Stimulated activated CD4-positive, alpha-beta T cell treated with anti-CD3 and anti-CD28 coated beads, TNF-alpha, amount 100 ng/mL, for 24 hours (primary cell): ENCODE data around the gene ABCG1.

Experiments used
- DNase-seq, 3 experiments: peaks; one replicate each; pipeline ENCODE4 v3.0.0-alpha.2; 2020; ENCODE audit warnings: low read depth in 3 of 3

ABCG1 gene

DNA sequence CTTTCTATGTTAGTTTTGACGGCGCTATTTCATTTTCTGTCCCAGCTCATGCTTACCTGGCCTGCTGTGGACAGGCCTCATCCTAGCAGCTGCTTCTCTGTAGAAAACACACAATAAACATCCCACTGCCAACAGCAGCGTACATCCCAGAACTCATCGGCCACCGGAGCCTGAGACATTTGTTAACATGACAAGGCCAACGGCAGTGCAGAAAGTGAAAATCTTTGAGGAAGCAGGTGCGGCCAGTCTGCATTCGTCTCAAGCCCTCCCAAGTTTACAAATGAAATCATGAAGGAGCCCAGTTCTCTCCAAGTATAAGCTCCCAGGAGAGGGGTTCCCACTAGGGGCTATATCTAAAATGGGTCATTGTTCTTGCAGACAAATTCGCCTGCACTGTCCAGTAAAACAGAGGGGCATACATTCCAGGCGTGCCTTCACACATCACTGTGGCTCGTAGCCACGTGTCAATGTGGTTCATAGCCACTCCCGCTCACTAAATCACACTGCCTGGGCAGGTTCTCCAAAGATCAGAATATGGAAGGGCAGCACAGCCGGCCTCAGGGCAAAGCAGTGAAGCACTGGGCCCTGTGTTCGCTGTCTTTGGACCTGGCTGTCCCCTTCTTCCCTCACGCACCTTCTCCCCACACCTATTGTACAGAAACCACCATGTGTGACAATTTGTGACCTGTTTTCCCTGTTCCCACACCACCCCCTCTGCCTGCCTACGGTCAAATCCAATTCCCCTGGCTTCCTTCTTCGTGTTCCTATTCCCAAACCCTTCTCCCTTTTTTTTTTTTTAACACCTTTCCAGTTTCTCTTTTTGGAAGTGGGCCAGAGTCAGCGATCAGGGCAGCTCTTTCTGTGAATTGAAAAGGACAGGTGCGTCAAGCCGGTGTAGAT is 27.0 kb upstream of the ABCG1 start:
- no peak for DNase-seq

DNA sequence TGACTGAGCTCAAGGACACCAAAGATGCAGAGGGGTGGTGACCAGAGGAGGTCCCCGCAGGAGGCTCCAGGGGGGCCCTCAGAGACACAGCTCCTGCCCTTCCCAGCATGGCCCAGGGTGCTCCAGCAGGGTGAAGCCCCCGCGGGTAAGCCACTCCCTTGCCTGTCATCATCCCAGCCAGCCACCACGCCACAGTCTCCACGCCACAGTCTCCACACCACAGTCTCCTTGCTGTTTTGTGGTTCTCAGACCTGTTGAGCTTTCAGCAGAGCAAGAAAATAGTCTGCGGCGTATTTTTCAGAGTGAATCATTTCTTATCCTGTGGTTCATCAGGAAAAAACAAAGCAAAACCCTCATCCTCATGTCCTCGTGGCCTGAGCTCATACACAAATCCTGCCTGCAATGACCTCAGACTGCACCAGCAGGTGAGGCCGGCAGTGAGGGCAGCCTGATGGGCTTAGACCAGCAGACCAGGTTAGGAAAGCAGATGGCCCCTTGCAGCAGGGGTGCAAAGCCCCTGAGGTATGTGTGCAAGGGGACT is 25.7 kb upstream of the ABCG1 start:
- peak in 1 of 3 experiments; percentile 57 for DNase-seq

DNA sequence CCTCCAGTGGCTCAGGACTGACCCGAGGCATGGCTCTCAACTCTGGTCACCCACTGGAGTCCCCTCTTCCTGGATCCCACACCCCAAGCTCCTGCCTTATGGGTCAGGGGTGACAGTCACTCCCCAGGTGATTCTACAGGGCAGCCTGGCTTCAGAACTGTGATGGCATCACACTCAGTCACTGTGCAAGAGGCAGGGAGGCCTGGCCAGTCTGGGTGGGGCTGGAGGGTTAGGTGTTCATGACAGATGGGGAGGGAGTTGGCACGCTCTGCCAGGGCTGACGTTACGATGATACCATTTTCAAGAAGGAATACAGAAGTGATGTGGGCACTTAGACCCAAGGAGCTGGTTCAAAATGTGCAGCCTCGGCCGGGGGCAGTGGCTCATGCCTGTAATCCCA is 25.2 kb upstream of the ABCG1 start:
- DNase-seq: no peak

DNA sequence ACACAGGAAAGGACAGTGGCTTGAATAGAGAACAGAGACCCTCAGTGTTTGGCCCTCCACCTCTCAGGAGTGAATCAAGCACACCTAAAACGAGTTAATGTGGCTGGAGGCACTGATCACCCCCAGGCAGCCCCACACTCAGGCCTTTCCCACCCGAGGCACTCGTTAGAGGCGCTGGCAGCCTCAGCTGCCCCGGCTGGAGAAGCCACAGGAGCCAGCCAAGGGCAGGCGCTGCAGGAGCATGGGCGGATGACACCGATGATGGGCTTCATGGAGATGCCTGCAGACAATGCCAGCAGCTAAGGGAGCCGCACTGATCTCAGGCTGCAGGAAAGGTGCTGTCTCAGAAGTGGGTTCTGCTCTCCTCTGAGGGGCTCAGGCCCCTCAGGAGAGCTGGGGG is 24.1 kb upstream of the ABCG1 start:
- DNase-seq: no peak

DNA sequence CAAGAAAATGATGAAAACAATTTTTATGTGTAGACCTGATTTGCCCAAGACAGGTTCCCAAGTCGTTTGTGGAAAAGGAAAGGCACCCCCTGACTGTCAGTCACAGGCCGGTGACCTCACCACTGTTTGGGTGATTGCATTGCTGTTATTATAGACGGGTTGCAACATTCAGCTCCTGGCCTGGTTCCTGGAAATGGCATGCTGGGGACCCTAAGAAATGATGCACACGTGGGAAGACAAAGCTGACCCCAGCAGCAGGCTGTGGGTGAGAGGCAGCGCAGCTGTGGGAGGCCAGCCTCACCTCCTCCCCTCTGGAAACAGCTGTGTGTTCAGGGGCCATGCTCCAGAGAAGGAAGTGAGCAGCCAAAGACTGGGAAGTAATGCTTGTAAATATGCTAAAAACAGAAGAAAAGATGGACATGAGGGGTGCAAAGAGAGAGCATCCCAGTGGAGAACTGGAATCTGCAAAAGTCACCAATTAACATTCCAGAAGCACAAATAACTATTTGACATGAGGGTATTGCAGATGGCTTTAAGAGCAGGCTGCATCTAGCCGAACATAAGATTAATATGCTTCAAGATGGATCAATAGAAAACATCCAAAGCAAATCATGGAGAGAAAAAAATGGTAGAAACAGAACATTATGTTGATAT is 23.4 kb upstream of the ABCG1 start:
- no peak for DNase-seq

DNA sequence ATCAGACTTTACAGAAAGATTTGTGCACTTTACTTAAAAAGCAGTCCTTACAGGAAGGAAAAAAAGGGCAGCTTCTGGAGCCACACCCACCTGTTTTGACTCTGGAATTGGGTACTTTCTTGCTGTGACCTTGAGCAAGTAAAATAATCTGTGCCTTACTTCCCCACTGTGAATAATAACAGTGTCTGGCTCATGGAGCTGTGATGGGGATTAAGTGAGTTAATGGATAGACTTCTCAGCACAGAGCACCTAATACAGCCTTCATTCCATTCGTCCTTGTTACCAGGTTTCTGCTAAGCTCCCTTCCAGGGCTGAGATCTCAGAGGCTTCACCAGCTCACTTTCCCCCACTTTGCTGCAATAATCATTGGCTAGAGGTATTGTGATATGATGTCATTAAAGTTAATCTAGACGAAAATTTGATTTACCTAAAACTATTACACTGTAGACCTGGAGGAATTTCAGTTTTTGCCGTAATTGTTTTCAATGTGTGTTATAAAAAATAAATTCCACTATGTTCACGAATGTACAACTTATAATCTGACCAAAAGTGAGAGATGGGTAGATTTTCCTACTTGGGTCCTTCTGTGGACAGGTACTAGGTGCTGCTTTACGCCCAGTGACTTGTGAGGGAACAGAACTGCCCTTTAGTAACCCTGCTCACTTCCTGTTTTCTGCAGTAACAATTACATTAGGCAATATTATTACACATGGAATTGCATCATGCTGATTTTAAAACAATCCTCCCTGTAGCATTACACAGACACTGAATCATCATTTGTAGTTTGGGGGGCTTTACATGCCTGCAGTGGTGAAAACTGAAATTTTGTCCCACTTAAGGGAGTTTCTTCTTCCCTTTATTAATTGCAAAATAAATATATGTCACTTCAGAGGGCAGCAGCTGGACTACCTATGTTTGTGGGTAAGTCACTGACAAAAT is 19.7 kb upstream of the ABCG1 start:
- DNase-seq: no peak

DNA sequence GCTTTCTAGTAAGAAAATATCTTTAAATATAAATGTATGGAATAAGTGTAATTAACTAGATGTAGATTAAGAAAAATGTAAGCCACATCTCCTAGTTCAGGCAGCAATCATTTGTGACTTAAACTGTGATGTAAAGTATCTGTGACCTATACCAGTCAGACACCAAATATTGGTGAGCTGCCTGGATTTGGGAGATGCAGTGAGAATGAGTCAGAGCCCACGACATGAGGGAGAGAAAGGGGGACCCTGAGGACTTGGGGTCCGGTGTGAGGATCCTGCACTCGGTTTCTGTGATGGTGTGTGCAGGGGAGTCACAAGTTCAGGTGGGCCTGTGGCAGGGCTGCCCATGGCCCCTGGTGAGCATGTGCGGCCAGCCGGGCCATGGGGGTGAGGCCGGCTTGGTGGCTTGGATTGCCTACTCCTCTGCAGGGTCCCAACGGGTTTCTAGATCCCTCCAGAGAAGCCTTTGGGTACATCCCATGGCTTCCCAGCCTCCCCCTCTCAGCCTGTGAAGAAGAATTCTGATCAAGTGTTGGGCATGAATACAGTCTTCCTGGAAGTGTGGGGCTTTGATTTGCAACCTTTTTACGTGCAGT is 19.0 kb upstream of the ABCG1 start:
- DNase-seq: no peak

DNA sequence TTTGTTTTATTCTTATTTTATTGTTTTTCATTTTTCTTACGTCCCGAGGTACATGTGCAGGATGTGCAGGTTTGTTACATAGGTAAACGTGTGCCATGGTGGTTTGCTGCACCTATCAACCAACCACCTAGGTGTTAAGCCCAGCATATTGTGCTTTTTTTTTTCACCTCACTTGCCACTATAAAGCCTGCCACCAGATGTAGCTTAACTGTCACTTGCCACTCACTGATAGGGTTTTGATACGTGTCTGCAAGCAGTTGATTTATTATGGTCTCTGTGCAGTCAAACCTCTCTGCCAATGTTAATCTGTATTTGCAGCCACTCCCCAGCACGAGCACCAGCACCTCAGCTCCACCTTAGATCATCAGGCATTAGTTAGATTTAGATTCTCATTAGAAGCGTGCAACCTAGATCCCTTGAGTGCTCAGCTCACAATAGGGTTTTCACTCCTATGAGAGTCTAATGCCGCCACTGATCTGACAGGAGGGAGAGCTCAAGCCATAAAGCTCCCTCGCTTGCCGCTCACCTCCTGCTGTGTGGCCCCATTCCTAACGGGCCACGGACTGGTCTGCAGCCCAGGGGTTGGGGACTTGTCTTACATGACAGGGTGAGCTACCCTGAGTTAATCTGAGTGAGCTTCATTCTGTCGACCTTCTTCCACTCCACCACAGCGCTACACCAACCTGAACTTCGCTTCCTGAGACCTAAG is 17.9 kb upstream of the ABCG1 start:
- DNase-seq: no peak

DNA sequence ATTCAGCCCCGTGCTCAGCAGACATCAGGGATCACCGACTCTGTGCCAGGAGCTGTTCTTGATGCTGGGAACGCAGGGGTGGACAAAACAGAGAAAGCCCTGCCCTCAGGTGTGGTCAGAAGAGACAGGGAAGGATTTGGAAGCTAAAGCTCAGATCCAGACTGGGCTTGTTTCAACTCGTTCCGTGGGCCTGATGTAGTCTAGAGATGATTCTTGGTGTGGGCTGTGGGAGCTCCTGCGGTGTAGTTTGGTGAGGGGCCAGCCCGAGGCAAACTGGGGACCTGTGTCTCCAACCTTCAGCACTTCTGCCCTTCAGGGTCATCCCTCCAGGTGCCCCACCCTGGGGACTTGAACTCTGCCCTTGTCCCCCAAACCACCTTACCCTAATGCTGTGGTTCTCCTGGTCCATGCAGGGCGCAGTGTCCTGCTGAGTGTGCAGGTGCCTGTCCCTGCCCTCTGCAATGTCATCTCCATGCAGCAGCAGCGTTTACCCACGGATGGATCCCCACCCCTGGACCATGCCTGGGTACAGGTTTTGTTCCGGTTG is 17.3 kb upstream of the ABCG1 start:
- DNase-seq: no peak

DNA sequence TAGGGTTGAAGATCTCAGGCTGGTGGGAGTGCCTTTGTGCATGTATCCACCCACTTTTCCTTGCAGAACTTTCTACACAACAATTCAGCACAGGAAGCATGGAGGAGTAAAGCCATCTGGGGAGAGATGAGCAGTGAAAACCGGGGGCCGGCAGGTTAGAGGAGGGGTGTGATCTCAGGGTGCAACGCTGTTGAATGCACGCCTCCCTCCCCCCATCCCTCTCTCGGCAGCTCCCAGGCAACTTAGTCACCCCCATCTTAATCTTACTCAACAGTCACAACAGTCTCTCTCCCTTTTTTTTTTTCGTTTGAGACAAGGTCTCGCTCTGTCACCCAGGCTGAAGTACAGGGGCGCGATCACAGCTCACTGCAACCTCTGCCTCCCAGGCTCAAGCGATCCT is 16.6 kb upstream of the ABCG1 start:
- DNase-seq: no peak

DNA sequence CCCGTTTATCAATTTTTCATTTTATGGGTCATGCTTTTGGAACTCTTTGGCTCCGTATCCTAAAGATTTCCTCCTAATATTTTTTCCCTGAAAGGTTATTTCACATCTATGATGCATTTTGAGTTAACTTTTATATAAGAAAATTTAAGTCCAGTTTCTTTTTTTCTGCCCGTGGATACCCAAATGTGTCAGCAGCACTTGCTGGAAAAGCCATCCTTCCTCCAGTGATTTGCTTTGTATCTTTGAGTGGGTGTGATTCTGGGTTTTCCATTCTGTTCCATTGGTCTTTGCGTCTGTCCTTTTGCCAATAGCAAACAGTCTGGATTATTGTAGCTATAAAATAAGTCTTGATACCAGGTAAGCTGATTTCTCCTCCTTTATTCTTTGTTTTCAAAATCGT is 15.6 kb upstream of the ABCG1 start:
- DNase-seq: no peak

DNA sequence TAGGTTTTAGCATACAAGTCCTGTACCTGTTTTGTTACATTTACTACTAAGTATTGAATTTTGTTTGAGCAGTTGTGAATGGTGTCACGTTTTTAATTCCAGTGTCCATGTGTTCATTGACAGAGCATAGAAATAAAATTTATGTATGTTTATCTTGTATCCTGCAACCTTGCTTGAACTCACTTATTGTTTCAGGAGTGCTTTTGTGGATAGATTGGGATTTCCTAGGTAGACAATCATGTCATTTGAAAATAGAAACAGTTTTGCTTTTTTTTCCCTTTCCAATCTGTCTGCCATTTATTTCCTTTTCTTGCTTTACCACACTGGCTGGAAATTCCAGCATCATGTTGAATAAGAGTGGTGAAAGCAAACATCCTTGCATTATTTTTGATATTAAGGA is 15.0 kb upstream of the ABCG1 start:
- no peak for DNase-seq

DNA sequence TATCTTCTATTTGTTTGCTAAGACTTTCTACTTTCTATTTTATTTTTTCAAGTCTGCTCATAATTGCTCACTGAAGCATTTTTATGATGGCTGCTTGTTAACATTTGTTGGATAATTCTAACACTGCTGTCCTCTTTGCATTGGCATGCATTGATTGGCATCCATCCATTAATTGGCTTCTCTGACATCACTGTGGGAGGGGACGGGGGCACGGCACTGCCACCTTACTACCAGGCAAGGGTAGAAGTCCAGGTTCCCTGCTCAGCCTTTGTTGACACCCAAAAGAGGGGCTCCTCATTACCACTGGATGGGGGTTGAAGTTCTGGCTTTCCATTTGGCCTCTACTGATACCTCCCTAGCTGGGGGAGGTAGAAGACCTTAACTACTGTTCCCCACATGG is 11.5 kb upstream of the ABCG1 start:
- no peak for DNase-seq

DNA sequence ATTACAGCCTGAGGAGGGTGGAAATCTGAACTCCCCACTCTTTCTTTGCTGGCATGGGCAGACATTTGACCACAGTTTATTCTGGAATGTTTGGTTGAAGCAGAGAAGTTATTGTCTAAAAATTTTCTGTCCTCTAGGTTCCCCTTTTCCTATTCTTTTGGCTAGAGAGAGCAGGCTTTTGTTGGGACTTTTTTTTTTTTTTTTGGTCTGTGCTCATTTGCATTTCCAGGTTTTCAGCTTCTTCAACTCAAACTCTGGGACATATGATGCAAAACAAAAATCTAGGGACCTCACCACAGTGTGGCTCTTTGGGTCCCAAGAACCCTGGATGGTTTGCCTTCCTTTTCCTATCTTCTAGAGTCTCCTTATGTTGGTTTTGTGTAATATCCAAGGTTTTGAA is 10.9 kb upstream of the ABCG1 start:
- no peak for DNase-seq

DNA sequence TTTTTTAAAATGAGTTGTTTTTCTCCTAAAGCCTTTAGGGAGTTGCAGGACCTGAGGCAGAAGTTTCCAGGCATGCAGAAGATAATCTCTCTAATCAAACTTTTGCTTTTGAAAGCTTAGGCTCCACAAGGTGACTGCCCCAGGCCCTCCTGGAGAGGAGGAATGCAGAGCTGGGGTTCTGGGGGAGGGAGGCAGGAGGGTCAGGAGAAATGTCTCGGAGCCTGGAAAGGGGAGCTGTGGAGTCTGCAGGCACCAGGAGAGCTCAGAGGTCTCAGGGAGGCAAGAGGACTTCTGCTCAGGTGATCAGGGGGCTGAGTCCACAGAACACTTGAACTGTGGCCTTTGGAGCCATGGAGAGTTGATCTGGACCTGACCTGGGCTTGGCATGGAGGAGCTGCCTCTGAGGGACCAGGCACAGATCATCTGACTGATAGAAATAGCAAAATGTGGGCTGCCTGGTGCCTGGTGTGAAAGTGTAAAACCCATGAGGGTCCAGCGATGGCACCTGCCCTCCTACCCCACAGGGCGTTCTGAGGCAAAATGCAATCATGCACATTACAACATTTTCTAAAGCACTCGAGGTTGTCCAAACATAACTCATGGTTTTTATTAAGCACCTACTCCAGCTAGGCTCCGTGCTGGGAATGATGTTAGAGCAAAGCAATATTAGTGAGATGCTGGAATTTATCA is 10.0 kb upstream of the ABCG1 start:
- DNase-seq: no peak

DNA sequence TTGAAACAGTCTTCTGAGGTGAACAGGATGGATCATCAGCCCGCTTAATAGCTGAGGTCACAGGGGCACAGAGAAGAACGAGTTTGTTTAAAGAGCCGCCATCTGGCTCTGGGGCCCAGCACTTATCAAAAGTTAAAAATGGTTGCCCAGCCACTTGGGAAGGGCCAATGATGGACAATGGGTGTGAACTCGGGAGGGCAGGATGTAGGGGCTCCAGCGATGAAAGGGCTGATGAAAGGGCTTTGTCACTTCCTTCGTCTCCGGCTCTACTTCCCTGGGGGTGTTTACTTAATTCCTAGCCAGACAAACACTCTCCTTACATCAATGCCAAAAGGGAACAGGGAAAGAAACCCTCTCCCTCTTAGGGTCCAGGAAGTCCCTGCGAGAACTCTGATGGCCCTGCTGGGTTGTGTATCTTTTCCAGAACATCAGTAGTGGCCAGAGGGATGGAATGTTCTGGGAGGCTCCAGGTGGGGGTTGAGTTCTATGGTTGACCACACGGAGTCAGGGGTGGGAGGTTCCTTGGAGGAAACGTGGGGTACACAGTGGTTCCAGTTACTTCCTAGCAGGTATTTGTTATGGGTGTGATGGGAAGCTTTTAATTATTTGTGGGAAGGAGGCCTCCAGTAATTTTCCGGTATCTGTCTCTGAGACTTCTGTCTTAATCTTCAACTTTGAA is 9.0 kb upstream of the ABCG1 start:
- DNase-seq: no peak

DNA sequence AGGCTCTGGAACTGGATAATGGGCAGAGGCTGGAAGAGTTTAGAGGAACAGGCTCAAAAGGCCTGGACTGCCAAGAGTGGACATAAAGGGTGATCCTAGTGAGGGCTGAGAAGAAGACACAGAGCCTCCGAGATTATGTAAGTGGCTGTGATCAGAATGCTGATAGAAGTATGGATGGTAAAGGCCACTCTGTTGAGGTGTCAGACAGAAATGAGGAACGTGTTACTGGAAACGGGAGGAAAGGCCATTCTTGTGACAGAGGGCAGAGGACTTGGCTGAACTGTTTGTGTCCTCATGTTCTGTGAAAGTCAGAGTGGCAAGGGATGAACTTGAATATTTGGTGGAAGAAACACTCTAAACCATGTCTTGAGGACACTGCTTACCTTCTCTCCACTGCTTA is 6.7 kb upstream of the ABCG1 start:
- no peak for DNase-seq

DNA sequence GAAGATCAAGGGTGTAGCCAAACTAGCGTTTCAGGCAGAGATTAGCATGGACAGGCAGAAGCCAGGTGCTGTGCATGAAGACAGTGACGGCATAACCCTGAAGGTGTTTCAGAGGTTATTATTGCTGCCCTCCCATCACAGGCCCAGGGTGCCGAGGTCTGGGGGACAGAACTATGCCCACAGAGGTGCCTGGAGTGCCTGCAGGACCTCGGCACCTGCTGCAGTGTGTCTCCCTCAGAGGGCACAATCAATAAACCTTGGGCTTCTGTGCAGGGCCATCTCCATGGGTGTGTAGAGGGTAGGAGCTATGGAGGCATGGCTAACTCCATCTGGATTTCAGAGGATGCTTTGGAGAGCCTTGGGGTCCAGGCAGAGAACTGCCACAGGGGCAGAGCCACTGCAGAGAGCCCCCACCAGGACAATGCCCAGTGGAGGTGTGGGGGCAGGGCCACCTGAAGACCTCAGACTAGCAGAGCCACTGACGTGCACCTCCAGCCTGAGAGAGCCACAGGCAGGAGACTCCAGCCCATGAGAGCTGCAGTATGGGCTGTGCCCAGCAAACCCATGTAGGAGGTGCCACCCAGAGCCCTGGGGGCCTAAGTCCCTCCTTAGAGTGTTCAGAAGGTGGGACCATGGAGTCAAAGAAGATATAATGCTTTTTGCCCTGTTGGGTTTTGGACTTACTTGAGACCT is 5.7 kb upstream of the ABCG1 start:
- no peak for DNase-seq
